Sciatic nerve (tissue), 2 donors: ENCODE measurements around the gene GAGE12D. TPM values are rescaled to one million over a fixed set of nuclear protein-coding genes. Genes with fewer than 3 reads are reported as not detected.
"Not testable (repeated sequence)": the region's sequence is repeated elsewhere in the genome, so short reads cannot be mapped to it uniquely, and the experiment has no call there.

Source experiments
- ATAC-seq: fragments of 200-7000 bp; cut with Tn5 transposase; one replicate; pipeline ENCODE4 v1.9.1; 2020; ENCODE audit warnings: mild to moderate bottlenecking, moderate library complexity
- DNase-seq: peaks from one replicate; pipeline ENCODE4 v3.0.0-alpha.2; 2020; ENCODE audit warnings: low spot score
- intact Hi-C: fragments of 100-400 bp; cut with DNase I; formaldehyde crosslinking; loops from one replicate; pipeline ENCODE4 v1.14.2; 2022
- total RNA-seq: library from RNA; stranded (reverse); fragmentation: NEBNext Ultra II Directional; extraction: Animal tissue kit (Norgen Biotek cat#: 25700); gene quantifications from one replicate; pipeline ENCODE4 v1.2.1, GENCODE V29; 2021
- donor health status: DM: no; HTN: no; CAD: no.
- donor health status: DM: no; HTN: no; CAD: no.

Gene GAGE12D, protein sequence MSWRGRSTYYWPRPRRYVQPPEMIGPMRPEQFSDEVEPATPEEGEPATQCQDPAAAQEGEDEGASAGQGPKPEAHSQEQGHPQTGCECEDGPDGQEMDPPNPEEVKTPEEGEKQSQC
- total RNA-seq = not detected

DNA sequence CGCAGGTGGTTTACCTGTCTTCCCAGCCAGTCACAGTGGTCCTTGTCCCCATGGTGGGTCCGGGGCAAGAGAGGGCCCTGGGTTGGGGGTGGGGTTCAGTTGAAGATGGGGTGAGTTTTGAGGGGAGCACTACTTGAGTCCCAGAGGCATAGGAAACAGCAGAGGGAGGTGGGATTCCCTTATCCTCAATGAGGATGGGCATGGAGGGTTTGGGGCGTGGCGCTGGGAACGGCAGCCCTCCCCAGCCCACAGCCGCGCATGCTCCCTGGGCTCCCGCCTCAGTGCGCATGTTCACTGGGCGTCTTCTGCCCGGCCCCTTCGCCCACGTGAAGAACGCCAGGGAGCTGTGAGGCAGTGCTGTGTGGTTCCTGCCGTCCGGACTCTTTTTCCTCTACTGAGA is at the start of gene GAGE12D:
Gene GAGE12D, plus strand, starts transcription at position 301 of the 400 bp plus-strand sequence. CDS start 1,155 bp downstream, outside the sequence.
- ATAC-seq, intact Hi-C loops, DNase-seq: not testable (repeated sequence)

DNA sequence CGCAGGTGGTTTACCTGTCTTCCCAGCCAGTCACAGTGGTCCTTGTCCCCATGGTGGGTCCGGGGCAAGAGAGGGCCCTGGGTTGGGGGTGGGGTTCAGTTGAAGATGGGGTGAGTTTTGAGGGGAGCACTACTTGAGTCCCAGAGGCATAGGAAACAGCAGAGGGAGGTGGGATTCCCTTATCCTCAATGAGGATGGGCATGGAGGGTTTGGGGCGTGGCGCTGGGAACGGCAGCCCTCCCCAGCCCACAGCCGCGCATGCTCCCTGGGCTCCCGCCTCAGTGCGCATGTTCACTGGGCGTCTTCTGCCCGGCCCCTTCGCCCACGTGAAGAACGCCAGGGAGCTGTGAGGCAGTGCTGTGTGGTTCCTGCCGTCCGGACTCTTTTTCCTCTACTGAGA is 9.7 kb upstream of the GAGE12D start, which contains the start of gene GAGE12C:
Gene GAGE12C, plus strand, starts transcription at position 301 of the 400 bp plus-strand sequence. CDS start 1,155 bp downstream, outside the sequence.
- intact Hi-C loops, DNase-seq, ATAC-seq: not testable (repeated sequence)

DNA sequence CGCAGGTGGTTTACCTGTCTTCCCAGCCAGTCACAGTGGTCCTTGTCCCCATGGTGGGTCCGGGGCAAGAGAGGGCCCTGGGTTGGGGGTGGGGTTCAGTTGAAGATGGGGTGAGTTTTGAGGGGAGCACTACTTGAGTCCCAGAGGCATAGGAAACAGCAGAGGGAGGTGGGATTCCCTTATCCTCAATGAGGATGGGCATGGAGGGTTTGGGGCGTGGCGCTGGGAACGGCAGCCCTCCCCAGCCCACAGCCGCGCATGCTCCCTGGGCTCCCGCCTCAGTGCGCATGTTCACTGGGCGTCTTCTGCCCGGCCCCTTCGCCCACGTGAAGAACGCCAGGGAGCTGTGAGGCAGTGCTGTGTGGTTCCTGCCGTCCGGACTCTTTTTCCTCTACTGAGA is 9.5 kb downstream of the GAGE12D start, which contains the start of gene GAGE12E:
Gene GAGE12E, plus strand, starts transcription at position 301 of the 400 bp plus-strand sequence. CDS start 1,155 bp downstream, outside the sequence.
- DNase-seq, intact Hi-C loops, ATAC-seq: not testable (repeated sequence)

DNA sequence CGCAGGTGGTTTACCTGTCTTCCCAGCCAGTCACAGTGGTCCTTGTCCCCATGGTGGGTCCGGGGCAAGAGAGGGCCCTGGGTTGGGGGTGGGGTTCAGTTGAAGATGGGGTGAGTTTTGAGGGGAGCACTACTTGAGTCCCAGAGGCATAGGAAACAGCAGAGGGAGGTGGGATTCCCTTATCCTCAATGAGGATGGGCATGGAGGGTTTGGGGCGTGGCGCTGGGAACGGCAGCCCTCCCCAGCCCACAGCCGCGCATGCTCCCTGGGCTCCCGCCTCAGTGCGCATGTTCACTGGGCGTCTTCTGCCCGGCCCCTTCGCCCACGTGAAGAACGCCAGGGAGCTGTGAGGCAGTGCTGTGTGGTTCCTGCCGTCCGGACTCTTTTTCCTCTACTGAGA is 19.0 kb downstream of the GAGE12D start, which contains the start of gene GAGE12F:
Gene GAGE12F, plus strand, starts transcription at position 301 of the 400 bp plus-strand sequence. CDS start 1,155 bp downstream, outside the sequence.
- DNase-seq, intact Hi-C loops, ATAC-seq: not testable (repeated sequence)

DNA sequence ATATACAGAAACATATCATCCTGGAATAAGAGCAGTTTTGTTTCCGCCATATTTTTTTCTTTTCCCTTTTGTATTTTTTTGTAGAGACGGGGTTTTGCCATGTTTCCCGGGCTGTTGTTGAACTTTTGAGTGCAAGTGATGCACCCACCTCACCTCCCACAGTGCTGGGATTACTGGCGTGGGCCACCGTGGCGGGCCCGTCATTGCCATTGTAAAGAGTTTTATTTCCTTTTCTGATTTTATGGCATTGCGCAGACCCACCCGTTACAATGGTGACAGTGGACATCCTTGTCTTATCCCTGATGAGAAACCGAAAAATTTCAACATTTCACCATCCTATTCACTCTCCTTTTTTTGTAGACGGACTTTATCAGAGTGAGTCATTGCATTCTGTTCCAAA is 27.2 kb downstream of the GAGE12D start:
- ATAC-seq, intact Hi-C loops, DNase-seq: not testable (repeated sequence)

DNA sequence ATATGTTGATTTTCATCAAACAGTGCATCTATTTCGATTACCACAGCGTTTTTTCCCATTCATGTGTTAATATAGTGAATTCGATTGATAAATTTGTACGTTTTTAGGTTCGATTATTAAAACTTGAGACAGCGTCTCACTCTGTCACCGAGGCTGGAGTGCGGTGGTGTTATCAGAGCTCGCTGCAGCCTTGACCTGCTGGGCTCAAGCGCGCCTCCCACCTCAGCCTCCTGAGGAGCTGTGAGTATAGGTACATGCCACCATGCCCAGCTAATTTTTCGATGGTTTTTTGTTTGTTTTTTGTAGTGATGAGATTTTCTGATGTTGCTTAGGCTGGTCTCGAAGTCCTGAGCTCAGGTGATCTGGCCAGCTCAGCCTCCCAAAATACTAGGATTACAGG is 27.6 kb downstream of the GAGE12D start:
- DNase-seq, ATAC-seq, intact Hi-C loops: not testable (repeated sequence)

DNA sequence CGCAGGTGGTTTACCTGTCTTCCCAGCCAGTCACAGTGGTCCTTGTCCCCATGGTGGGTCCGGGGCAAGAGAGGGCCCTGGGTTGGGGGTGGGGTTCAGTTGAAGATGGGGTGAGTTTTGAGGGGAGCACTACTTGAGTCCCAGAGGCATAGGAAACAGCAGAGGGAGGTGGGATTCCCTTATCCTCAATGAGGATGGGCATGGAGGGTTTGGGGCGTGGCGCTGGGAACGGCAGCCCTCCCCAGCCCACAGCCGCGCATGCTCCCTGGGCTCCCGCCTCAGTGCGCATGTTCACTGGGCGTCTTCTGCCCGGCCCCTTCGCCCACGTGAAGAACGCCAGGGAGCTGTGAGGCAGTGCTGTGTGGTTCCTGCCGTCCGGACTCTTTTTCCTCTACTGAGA is 28.6 kb downstream of the GAGE12D start, which contains the start of gene GAGE12G:
Gene GAGE12G, plus strand, starts transcription at position 301 of the 400 bp plus-strand sequence. CDS start 1,155 bp downstream, outside the sequence.
- ATAC-seq, DNase-seq, intact Hi-C loops: not testable (repeated sequence)

DNA sequence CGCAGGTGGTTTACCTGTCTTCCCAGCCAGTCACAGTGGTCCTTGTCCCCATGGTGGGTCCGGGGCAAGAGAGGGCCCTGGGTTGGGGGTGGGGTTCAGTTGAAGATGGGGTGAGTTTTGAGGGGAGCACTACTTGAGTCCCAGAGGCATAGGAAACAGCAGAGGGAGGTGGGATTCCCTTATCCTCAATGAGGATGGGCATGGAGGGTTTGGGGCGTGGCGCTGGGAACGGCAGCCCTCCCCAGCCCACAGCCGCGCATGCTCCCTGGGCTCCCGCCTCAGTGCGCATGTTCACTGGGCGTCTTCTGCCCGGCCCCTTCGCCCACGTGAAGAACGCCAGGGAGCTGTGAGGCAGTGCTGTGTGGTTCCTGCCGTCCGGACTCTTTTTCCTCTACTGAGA is 38.1 kb downstream of the GAGE12D start, which contains the start of gene GAGE12H:
Gene GAGE12H, plus strand, starts transcription at position 301 of the 400 bp plus-strand sequence. CDS start 1,155 bp downstream, outside the sequence.
- intact Hi-C loops, DNase-seq, ATAC-seq: not testable (repeated sequence)

DNA sequence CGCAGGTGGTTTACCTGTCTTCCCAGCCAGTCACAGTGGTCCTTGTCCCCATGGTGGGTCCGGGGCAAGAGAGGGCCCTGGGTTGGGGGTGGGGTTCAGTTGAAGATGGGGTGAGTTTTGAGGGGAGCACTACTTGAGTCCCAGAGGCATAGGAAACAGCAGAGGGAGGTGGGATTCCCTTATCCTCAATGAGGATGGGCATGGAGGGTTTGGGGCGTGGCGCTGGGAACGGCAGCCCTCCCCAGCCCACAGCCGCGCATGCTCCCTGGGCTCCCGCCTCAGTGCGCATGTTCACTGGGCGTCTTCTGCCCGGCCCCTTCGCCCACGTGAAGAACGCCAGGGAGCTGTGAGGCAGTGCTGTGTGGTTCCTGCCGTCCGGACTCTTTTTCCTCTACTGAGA is 47.7 kb downstream of the GAGE12D start, which contains the start of gene GAGE2A:
Gene GAGE2A, plus strand, starts transcription at position 301 of the 400 bp plus-strand sequence. CDS start 1,155 bp downstream, outside the sequence.
- ATAC-seq, intact Hi-C loops: not testable (repeated sequence)

DNA sequence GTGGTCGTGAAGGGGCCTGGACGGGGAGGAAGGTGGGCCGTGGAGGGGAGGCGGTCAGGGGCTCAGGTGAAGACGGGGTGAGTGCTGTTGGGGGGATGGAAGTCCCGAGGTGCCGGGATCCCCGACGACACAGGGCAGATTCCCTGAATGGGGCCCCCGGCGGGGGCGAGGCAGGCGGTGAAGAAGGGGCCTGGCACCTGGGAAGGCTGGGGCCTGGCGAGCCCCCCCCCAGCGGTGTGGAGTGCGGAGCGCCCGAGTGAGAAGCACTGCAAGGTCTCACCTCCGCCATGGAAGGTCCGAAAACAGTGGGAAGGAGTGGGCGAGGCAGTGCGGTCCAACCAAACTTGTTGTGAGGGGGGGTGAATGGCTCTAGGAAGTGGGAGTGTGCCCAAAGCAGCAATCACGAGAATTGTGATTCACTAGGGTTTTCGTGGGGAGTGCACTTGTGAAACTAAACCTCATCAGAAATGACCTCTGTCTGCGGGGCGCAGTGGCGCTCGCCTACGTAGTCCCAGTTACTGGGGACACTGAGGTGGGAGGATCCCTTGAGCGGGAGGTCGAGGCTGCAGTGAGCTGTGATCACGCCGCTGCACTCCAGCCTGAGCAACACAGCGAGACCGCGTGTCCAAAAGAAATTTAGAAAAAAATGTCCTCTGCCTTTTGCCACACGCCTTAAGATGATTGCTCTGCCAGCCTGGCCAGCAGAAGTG is 48.4 kb downstream of the GAGE12D start:
- intact Hi-C loops, ATAC-seq: not testable (repeated sequence)
- peak; percentile 78 for DNase-seq

More for the DNA sequence above, 47.7 kb downstream of the GAGE12D start, which contains the start of gene GAGE2A:
- not testable (repeated sequence) for DNase-seq

DNA sequence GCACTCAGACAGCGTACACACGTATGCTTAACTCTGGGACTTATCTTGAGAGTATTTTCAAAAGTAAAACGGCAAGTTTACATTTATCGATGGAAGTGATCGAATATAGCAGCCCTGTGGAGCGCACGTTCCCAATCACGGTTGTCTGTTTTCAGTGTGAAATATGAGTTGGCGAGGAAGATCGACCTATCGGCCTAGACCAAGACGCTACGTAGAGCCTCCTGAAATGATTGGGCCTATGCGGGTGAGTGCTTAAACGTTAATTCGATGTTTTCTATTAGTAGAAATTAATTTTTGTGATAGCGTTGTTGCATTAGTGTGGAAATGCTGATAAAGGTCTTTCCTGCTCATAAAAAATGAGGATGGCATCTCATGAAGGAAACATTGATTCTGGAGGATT is 49.0 kb downstream of the GAGE12D start:
- DNase-seq, ATAC-seq: not testable (repeated sequence)

More for the DNA sequence above, 49.0 kb downstream of the GAGE12D start:
- intact Hi-C loops = not testable (repeated sequence)

Other genes starting within 250 kb of the GAGE12D start
- not detected for gene GAGE10, start 238.1 kb upstream of the GAGE12D start, total RNA-seq
- gene GAGE12J, start 219.7 kb upstream of the GAGE12D start, total RNA-seq = not detected
- not detected for gene GAGE13, start 210.2 kb upstream of the GAGE12D start, total RNA-seq
- not detected for gene GAGE12C, start 9.6 kb upstream of the GAGE12D start, total RNA-seq
- gene GAGE12E, start 9.6 kb downstream of the GAGE12D start, total RNA-seq = not detected
- gene GAGE12F, start 19.1 kb downstream of the GAGE12D start, total RNA-seq = not detected
- not detected for gene GAGE12G, start 28.7 kb downstream of the GAGE12D start, total RNA-seq
- not detected for gene GAGE12H, start 38.2 kb downstream of the GAGE12D start, total RNA-seq
- not detected for gene GAGE2A, start 47.8 kb downstream of the GAGE12D start, total RNA-seq
- not detected for gene GAGE1, start 57.3 kb downstream of the GAGE12D start, total RNA-seq
- gene PAGE1, start 154.3 kb downstream of the GAGE12D start, total RNA-seq = not detected